NCI-H2227 treated with DMSO at 0.1 percent for 48 hours (cell line): ENCODE data around the gene NFKBIZ.
A peak's percentile ranks its signal among the peaks of the same experiment; 100 is the strongest.

Experiments used
- DNase-seq: peaks from one replicate; lab custom pipeline; 2025; lab: John Stamatoyannopoulos, UW

Gene NFKBIZ

GRCh38 chr3:101827211-101828174 lies 21.8 kb upstream of the NFKBIZ start:
- DNase-seq, result peak; percentile 26

- no peak for DNase-seq
Measured at GRCh38 chr3:101828276-101828675, 21.0 kb upstream of the NFKBIZ start.

GRCh38 chr3:101828691-101829436 lies 20.4 kb upstream of the NFKBIZ start:
- DNase-seq, result no peak

GRCh38 chr3:101829437-101829830 lies 19.9 kb upstream of the NFKBIZ start:
- DNase-seq, result no peak

GRCh38 chr3:101829874-101830273 lies 19.4 kb upstream of the NFKBIZ start:
- DNase-seq, result no peak

GRCh38 chr3:101833446-101833974 lies 15.8 kb upstream of the NFKBIZ start:
- no peak for DNase-seq

- DNase-seq, result no peak
Measured at GRCh38 chr3:101835676-101836075, 13.6 kb upstream of the NFKBIZ start.

- no peak for DNase-seq
Measured at GRCh38 chr3:101836160-101836559, 13.2 kb upstream of the NFKBIZ start.

GRCh38 chr3:101836652-101837598 lies 12.4 kb upstream of the NFKBIZ start:
- no peak for DNase-seq

GRCh38 chr3:101838691-101839090 lies 10.6 kb upstream of the NFKBIZ start:
- DNase-seq, result no peak

GRCh38 chr3:101840066-101840465 lies 9.2 kb upstream of the NFKBIZ start:
- no peak for DNase-seq

GRCh38 chr3:101842245-101842934 lies 6.9 kb upstream of the NFKBIZ start:
- DNase-seq, result no peak

GRCh38 chr3:101842935-101843330 lies 6.4 kb upstream of the NFKBIZ start:
- no peak for DNase-seq

GRCh38 chr3:101845425-101845824 lies 3.9 kb upstream of the NFKBIZ start:
- no peak for DNase-seq

GRCh38 chr3:101846709-101847108 lies 2.6 kb upstream of the NFKBIZ start:
- no peak for DNase-seq

- DNase-seq, result no peak
Measured at GRCh38 chr3:101847328-101847727, 2.0 kb upstream of the NFKBIZ start.

GRCh38 chr3:101848326-101848725 lies 988 bp upstream of the NFKBIZ start:
- DNase-seq, result no peak

GRCh38 chr3:101849714-101850245 lies 466 bp downstream of the NFKBIZ start:
- DNase-seq, result no peak

- no peak for DNase-seq
Measured at GRCh38 chr3:101850246-101851051, 1.1 kb downstream of the NFKBIZ start.
